ENCODE data around the gene FLNA. TPM values are rescaled to one million over a fixed set of nuclear protein-coding genes. Genes with fewer than 3 reads are reported as not detected.

FLNA gene
- total RNA-seq, 2 donors from 2014 or later: 5,928 to 11,236 TPM

GRCh38 chrX:154380787-154381186, 6.4 kb upstream of the FLNA start:
- no peaks in the 10 kb centered on the region for H3K9me3 ChIP-seq
- TF ChIP-seq, protein P1, sequence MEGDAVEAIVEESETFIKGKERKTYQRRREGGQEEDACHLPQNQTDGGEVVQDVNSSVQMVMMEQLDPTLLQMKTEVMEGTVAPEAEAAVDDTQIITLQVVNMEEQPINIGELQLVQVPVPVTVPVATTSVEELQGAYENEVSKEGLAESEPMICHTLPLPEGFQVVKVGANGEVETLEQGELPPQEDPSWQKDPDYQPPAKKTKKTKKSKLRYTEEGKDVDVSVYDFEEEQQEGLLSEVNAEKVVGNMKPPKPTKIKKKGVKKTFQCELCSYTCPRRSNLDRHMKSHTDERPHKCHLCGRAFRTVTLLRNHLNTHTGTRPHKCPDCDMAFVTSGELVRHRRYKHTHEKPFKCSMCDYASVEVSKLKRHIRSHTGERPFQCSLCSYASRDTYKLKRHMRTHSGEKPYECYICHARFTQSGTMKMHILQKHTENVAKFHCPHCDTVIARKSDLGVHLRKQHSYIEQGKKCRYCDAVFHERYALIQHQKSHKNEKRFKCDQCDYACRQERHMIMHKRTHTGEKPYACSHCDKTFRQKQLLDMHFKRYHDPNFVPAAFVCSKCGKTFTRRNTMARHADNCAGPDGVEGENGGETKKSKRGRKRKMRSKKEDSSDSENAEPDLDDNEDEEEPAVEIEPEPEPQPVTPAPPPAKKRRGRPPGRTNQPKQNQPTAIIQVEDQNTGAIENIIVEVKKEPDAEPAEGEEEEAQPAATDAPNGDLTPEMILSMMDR (IDR thresholded peaks at IDR 0.05): no peak
- ATAC-seq (ENCODE audit: insufficient number of reproducible peaks, low FRiP score, low read depth) (no peak), DNase-seq (ENCODE audit: low spot score) (no peak)
- peak overlapping the region in 1 of 2 donors; percentile 98 for H3K27ac ChIP-seq
- no peaks in the 10 kb centered on the region for H3K27me3 ChIP-seq (replicated peaks; ENCODE audit: insufficient read depth)
- H3K36me3 ChIP-seq: no peaks in the 10 kb centered on the region
- peak overlapping the region; percentile 91 for H3K4me3 ChIP-seq
- peaks cover 8 to 43% of the 10 kb centered on the region in 2 donors for H3K4me1 ChIP-seq (ENCODE audit: control insufficient read depth in 1 of 2, low read depth in 2 of 2)

DNA sequence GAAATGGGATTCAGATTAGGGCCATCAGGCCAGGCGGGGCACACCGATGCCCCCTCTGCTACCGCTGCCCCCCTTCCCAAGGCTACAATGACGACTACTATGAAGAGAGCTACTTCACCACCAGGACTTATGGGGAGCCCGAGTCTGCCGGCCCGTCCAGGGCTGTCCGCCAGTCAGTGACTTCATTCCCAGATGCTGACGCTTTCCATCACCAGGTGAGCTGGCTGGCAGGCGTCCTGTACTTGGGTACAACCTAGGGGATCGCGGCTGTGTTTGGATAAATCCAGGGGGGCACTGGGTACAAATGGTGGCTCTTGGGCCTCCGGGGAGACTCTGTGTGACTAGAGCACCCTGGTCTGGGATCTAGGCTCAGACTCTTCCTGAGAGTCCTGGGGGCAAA, 5.7 kb upstream of the FLNA start:
- Histone ChIP-seq H3K9me3 (no peaks in the 10 kb centered on the region), H3K36me3 (no peaks in the 10 kb centered on the region), H3K4me3 (peak overlapping the region; percentile 91), H3K27me3 (replicated peaks; ENCODE audit: insufficient read depth) (no peaks in the 10 kb centered on the region), H3K4me1 (ENCODE audit: control insufficient read depth in 1 of 2, low read depth in 2 of 2) (peaks cover 8 to 48% of the 10 kb centered on the region in 2 donors), H3K27ac (peak overlapping the region; percentile 97 to 98)
- ATAC-seq (ENCODE audit: insufficient number of reproducible peaks, low FRiP score, low read depth) (no peak), DNase-seq (ENCODE audit: low spot score) (no peak)
- TF ChIP-seq, protein P1 (IDR thresholded peaks at IDR 0.05): no peak

DNA sequence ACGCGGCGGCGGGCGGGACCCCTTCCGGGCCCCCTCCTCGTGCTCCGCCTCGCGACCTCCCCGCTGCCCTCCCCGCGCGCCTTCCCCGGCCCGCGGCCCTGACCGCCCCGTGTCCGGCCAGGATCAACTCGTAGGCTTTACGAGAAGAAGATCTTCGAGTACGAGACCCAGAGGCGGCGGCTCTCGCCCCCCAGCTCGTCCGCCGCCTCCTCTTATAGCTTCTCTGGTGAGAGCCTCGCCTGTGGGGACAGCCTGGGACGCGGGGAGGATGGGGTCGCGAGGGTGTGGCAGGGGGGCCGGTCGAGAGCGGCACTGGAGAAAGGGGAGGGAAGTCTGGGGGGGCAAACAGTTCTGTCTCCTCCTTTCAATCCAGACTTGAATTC, 5.1 kb upstream of the FLNA start:
- Histone ChIP-seq H3K4me1 (ENCODE audit: control insufficient read depth in 1 of 2, low read depth in 2 of 2) (peaks cover 8 to 50% of the 10 kb centered on the region in 2 donors), H3K9me3 (no peaks in the 10 kb centered on the region), H3K27me3 (replicated peaks; ENCODE audit: insufficient read depth) (no peaks in the 10 kb centered on the region), H3K4me3 (peak overlapping the region; percentile 91), H3K27ac (peak overlapping the region; percentile 97 to 98), H3K36me3 (no peaks in the 10 kb centered on the region)
- TF ChIP-seq, protein P1 (IDR thresholded peaks at IDR 0.05): no peak
- ATAC-seq (ENCODE audit: insufficient number of reproducible peaks, low FRiP score, low read depth): no peak
- no peak for DNase-seq (ENCODE audit: low spot score)

GRCh38 chrX:154378799-154379568, 4.5 kb upstream of the FLNA start, which contains the start of gene EMD:
EMD (plus strand) TSS chrX:154379295; CDS start chrX:154379485, 190 bp downstream.
- no peaks in the 10 kb centered on the region for H3K27me3 ChIP-seq (replicated peaks; ENCODE audit: insufficient read depth)
- DNase-seq (ENCODE audit: low spot score) (peak; percentile 91), ATAC-seq (ENCODE audit: insufficient number of reproducible peaks, low FRiP score, low read depth) (peak; percentile 75)
- peak within 1 kb of the TSS; percentile 91 for H3K4me3 ChIP-seq
- TF ChIP-seq, protein P1 (IDR thresholded peaks at IDR 0.05): peak; percentile 14
- H3K4me1 ChIP-seq (ENCODE audit: control insufficient read depth in 1 of 2, low read depth in 2 of 2): peaks cover 8 to 45% of the 10 kb centered on the region in 2 donors
- H3K27ac ChIP-seq: peak within 1 kb of the TSS; percentile 97 to 98
- no peaks in the 10 kb centered on the region for H3K36me3 ChIP-seq
- no peaks in the 10 kb centered on the region for H3K9me3 ChIP-seq

- H3K36me3 ChIP-seq: no peaks in the 10 kb centered on the region
- H3K4me3 ChIP-seq: peak overlapping the region; percentile 76
- H3K4me1 ChIP-seq (ENCODE audit: control insufficient read depth in 1 of 2, low read depth in 2 of 2): peaks cover 8 to 37% of the 10 kb centered on the region in 2 donors
- TF ChIP-seq, protein P1 (IDR thresholded peaks at IDR 0.05): no peak
- no peaks in the 10 kb centered on the region for H3K27me3 ChIP-seq (replicated peaks; ENCODE audit: insufficient read depth)
- no peaks in the 10 kb centered on the region for H3K9me3 ChIP-seq
- DNase-seq (ENCODE audit: low spot score) (no peak), ATAC-seq (ENCODE audit: insufficient number of reproducible peaks, low FRiP score, low read depth) (no peak)
- peak overlapping the region; percentile 97 for H3K27ac ChIP-seq
Observed at GRCh38 chrX:154378059-154378798, 3.8 kb upstream of the FLNA start.
